ENCODE measurements around the gene FBXO34.

DNA sequence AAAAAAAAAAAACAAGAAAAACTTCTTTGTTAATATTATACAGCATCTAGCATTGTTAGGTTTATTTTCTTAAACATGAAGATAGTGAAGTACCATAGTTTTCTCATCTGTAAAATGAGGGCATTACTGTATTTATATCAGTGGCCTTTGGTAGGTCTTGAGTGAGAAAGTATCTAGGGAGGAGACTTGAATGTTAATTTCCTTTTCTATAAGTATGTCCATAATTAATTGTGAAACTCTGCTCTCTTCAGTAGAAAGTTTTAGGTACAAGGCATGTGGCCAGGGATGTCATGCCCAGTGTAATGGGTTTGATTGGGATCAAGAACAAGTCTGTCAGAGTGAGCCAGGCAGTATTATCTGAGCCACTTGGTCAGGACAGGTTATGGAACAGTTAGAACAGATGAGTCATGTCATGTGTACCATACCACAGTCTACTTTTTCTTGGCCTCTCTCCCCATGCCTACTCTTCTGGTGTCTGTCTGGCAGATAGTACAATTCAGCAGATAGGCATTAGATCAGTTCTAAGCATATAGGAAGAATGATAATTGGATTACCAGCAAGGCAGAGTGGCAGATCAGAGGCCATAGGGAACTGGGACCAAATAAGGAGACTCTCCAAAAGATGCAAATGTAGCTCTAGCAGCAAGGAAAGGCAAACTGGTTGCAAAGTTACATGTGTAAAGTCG lies 30.4 kb downstream of the FBXO34 start:
- TF ChIP-seq CTCF (IDR thresholded peaks at IDR 0.05; ENCODE audit: insufficient read depth, low read length, poor library complexity, severe bottlenecking) (no peak), EZH2phosphoT487 (conservative IDR thresholded peaks at IDR 0.05; ENCODE audit: low read length) (no peak)
